Endothelial cell of umbilical vein (primary cell): ENCODE results near the gene GPR108. TPM values are rescaled to one million over a fixed set of nuclear protein-coding genes. Genes with fewer than 3 reads are reported as not detected.

ENCODE experiments used
- BruUV-seq: library from RNA; stranded (reverse); fragments of 400-500 nt; replicated peaks from 2 replicates; lab custom pipeline; 2021; lab: Mats Ljungman, UMichigan
- CTCF ChIA-PET: fragments of 300-600, 350-600 bp; sonication (Branson Sonifier 250); formaldehyde crosslinking; loops from one replicate; lab custom pipeline; 2021; ENCODE audit warnings: antibody characterized with exemption, inconsistent platforms; lab: Charles Lee
- POLR2A ChIA-PET: fragments of 300-600, 350-600 bp; sonication (Branson Sonifier 250); formaldehyde crosslinking; loops from one replicate; lab custom pipeline; 2021; ENCODE audit warnings: antibody characterized with exemption, inconsistent platforms; lab: Charles Lee
- DNase-seq: peaks from one replicate; pipeline ENCODE4 v3.0.0-alpha.2; 2011; ENCODE audit warnings: low read depth, low spot score
- FAIRE-seq: peaks from 2 replicates; lab custom pipeline; 2011; peaks lifted over from hg19 to GRCh38; lab: Jason Lieb, UNC
- H2AFZ ChIP-seq: 2 replicates; pipeline ENCODE4 v1.6.0; 2012; ENCODE audit warnings: low read depth, low read length, control low read depth, inconsistent platforms
- H3K27ac ChIP-seq: 2 replicates; pipeline ENCODE4 v1.5.1; 2011; ENCODE audit warnings: low read depth, mild to moderate bottlenecking, control low read depth, low read length, moderate library complexity; ENCODE audit not compliant: insufficient read depth
- H3K27me3 ChIP-seq, 2 experiments: 2 replicates each; pipeline versions ENCODE4 v1.6.0 to v1.6.1; 2011; ENCODE audit warnings: low read length in 2 of 2, mixed read lengths in 1 of 2; ENCODE audit not compliant: control insufficient read depth in 2 of 2, insufficient read depth in 2 of 2
- H3K36me3 ChIP-seq, 2 experiments: 2 replicates in 1 of 2; 3 replicates in 1 of 2; pipeline ENCODE4 v1.5.1; 2011; ENCODE audit warnings: low read length in 2 of 2, mild to moderate bottlenecking in 1 of 2, moderate library complexity in 1 of 2; ENCODE audit not compliant: control insufficient read depth in 2 of 2, insufficient read depth in 2 of 2; ENCODE audit errors: extremely low read depth in 1 of 2
- H3K4me1 ChIP-seq: 3 replicates; pipeline ENCODE4 v1.5.1; 2011; ENCODE audit warnings: mild to moderate bottlenecking, low read length; ENCODE audit not compliant: control insufficient read depth, insufficient read depth; ENCODE audit errors: extremely low read depth
- H3K4me2 ChIP-seq: 2 replicates; pipeline ENCODE4 v1.6.1; 2011; ENCODE audit warnings: low read length, control low read depth, mixed read lengths; ENCODE audit not compliant: insufficient read depth
- H3K4me3 ChIP-seq, 3 experiments: fragments of 200-600 bp in 1 of 3; sonication (generic), shearing (Covaris generic) in 1 of 3; replicated peaks in 1 of 3; 2 replicates each; pipeline ENCODE4 v1.5.1; 2011 to 2016; ENCODE audit warnings: control low read depth in 3 of 3, low read length in 3 of 3, mild to moderate bottlenecking in 2 of 3, inconsistent platforms in 1 of 3, low read depth in 1 of 3, moderate library complexity in 1 of 3; ENCODE audit not compliant: insufficient read depth in 1 of 3
- H3K79me2 ChIP-seq: 2 replicates; pipeline ENCODE4 v1.6.0; 2012; ENCODE audit warnings: low read length, inconsistent platforms; ENCODE audit not compliant: control insufficient read depth, insufficient read depth
- H3K9ac ChIP-seq: replicated peaks from 2 replicates; pipeline ENCODE3; 2011; ENCODE audit warnings: low read length, control low read depth; ENCODE audit not compliant: insufficient read depth; ENCODE audit errors: extremely low read depth
- H3K9me1 ChIP-seq: replicated peaks from 3 replicates; pipeline ENCODE4 v1.6.0; 2011; ENCODE audit warnings: mild to moderate bottlenecking, low read length; ENCODE audit not compliant: control insufficient read depth, insufficient read depth; ENCODE audit errors: extremely low read depth
- H3K9me3 ChIP-seq: replicated peaks from 2 replicates; pipeline ENCODE4 v1.5.1; 2012; ENCODE audit warnings: low read length, inconsistent platforms; ENCODE audit not compliant: control insufficient read depth, insufficient read depth
- H4K20me1 ChIP-seq: replicated peaks from 2 replicates; pipeline ENCODE3; 2011; ENCODE audit warnings: mild to moderate bottlenecking, low read length; ENCODE audit not compliant: control insufficient read depth, insufficient read depth; ENCODE audit errors: extremely low read depth
- FOS ChIP-seq: IDR thresholded peaks from 2 replicates; pipeline ENCODE4 v1.6.1; 2011; ENCODE audit warnings: mild to moderate bottlenecking, low read length, moderate library complexity, borderline replicate concordance; ENCODE audit not compliant: insufficient read depth
- GATA2 ChIP-seq: IDR thresholded peaks from 2 replicates; pipeline ENCODE4 v1.7.0; 2011; ENCODE audit warnings: low read depth, mild to moderate bottlenecking, moderate library complexity, mixed read lengths, low read length; ENCODE audit not compliant: insufficient read length, insufficient read depth
- JUN ChIP-seq: IDR thresholded peaks from 2 replicates; pipeline ENCODE4 v1.6.1; 2011; ENCODE audit warnings: borderline replicate concordance, low read depth; ENCODE audit not compliant: insufficient read length, insufficient read depth
- POLR2A ChIP-seq: IDR thresholded peaks from 2 replicates; pipeline ENCODE4 v1.6.1; 2012; ENCODE audit warnings: low read depth, mild to moderate bottlenecking, control low read depth, low read length
- POLR2AphosphoS5 ChIP-seq: IDR thresholded peaks from 2 replicates; pipeline ENCODE4 v1.6.1; 2012; ENCODE audit warnings: low read depth, mild to moderate bottlenecking, control low read depth, low read length, moderate library complexity; ENCODE audit not compliant: insufficient read depth
- dilution Hi-C: fragments of 300-500 bp; cut with MboI; formaldehyde crosslinking; loops from one replicate; pipeline ENCODE4 v1.15.0; 2019; ENCODE audit warnings: low sequenced_read_pairs; ENCODE audit not compliant: extremely low pct_ligation_motif_present
- intact Hi-C: fragments of 100-400 bp; cut with micrococcal nuclease; formaldehyde crosslinking; loops from one replicate; pipeline ENCODE4 v1.10.0; 2022
- polyA plus RNA-seq, 4 experiments: library from polyadenylated mRNA; depleted of rRNA in 3 of 4; stranded (reverse) in 3 of 4; unstranded in 1 of 4; fragments of >200 nt; gene quantifications; 2 replicates each; pipeline versions ENCODE4 v1.2.1 to v1.2.3, GENCODE V29; 2011 to 2012; ENCODE audit warnings: missing spikeins in 1 of 4
- total RNA-seq: library from RNA; stranded (reverse); gene quantifications from 2 replicates; pipeline ENCODE4 v1.2.3, GENCODE V29; 2021
- TF ChIP-seq, protein P1 (sequence below), 2 donors: IDR thresholded peaks; 1 replicate in 1 of 2; 2 replicates in 1 of 2; pipeline ENCODE4 v1.5.1; 2011; ENCODE audit warnings: low read length in 2 of 2, mild to moderate bottlenecking in 2 of 2, moderate library complexity in 2 of 2, control low read depth in 1 of 2, inconsistent platforms in 1 of 2, low read depth in 1 of 2; ENCODE audit not compliant: insufficient read depth in 1 of 2; ENCODE audit errors: extremely low read depth in 1 of 2
- TF ChIP-seq, protein P2 (sequence below): IDR thresholded peaks from 2 replicates; pipeline ENCODE4 v1.6.1; 2011; ENCODE audit not compliant: insufficient read depth, insufficient read length

GPR108 gene
- total and polyA plus RNA-seq, 2 donors (not counting 3 experiments of a cell fraction or from before 2014, with no cell fraction given) = 68.5 to 80.2 TPM

DNA sequence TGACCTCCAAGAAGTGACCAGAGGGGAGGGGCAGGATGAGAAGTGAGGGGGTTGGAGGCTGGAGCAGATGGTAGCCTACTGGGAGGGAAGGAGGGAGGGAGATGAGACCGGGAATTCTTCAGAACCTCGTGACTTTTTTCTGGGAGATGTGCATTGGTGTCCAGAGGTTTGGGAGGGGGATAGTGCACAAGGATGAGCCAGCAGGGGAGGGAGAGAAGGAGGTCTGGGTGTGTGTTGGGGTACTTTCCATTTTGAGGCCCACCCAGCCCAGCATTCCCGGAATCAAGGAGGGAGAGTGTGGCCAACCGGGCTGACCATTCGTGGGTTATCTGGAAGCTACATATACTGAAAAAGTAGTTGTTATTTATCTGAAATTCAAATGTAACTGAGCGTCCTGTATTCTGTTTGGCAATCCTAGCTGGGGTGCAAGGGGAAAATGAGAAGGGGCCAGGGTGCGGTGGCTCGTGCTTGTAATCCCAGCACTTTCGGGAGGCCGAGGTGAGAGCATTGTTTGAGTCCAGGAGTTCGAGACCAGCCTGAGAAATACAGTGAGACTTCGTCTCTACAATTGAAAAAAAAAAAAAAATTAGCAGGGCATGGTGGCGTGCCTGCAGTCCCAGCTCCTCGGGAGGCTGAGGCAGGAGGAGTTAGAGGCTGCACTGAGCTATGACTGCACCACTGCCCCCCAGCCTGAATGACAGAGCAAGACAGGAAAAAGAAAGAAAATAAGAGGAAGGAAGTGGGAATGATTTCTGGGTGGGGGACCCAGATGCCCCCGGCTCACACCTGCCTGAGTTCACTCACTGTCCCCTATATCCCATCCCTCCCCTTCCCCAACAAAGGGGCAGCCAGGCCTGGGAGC, 12.5 kb downstream of the GPR108 start:
- Histone ChIP-seq H2AFZ (no peak overlapping the region), H3K79me2 (no peaks in the 10 kb centered on the region), H3K27me3 (no peaks in the 10 kb centered on the region), H3K36me3 (no peaks in the 10 kb centered on the region), H3K9me1 (no peaks in the 10 kb centered on the region), H3K27ac (no peak overlapping the region), H4K20me1 (no peaks in the 10 kb centered on the region), H3K9me3 (no peaks in the 10 kb centered on the region), H3K9ac (no peak overlapping the region), H3K4me1 (no peaks in the 10 kb centered on the region), H3K4me2 (no peak overlapping the region), H3K4me3 (no peak overlapping the region)
- dilution Hi-C loops = no loop called here
- DNase-seq (no peak), FAIRE-seq (no peak)
- intact Hi-C loops = no loop called here
- no TSS peak for BruUV-seq
- ChIA-PET POLR2A (interaction anchor here (0.7 kb wide), 1 partner anchor 148 kb away, joined by 5 read pairs; no protein-coding TSS in a partner anchor), CTCF (interaction anchor here (1.1 kb wide), 1 partner anchor 93 kb away, joined by 3 read pairs; no protein-coding TSS in a partner anchor)
- TF ChIP-seq FOS = no peak
- TF ChIP-seq POLR2AphosphoS5 = no peak

DNA sequence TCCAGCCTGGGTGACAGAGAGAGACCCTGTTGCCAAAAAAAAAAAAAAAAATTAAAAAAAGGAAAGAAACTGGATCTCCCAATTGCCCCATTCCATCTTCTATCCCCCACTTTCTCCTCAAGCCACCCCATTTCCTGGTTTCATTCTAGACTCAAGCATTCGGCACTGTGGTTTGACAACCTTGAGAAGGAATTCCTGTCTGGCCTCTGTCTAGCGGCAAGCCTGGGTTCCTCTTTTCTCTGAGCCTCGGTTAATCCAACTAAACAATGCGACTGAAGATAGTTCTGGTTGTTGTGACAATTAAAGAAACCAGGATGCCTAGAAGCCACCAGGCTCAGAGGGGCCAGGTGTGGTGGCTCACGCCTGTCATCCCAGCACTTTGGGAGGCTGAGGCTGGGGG, 13.6 kb downstream of the GPR108 start:
- H3K4me2 ChIP-seq = no peak overlapping the region
- intact Hi-C loops = no loop called here

More for the DNA sequence above, 13.6 kb downstream of the GPR108 start:
- BruUV-seq = no TSS peak
- no peak for FAIRE-seq
- Histone ChIP-seq H3K4me3 (no peak overlapping the region), H3K36me3 (no peaks in the 10 kb centered on the region), H3K4me1 (no peaks in the 10 kb centered on the region), H3K79me2 (no peaks in the 10 kb centered on the region), H4K20me1 (no peaks in the 10 kb centered on the region), H3K9me1 (no peaks in the 10 kb centered on the region), H2AFZ (no peak overlapping the region), H3K27me3 (no peaks in the 10 kb centered on the region), H3K9ac (no peak overlapping the region), H3K9me3 (no peaks in the 10 kb centered on the region), H3K27ac (no peak overlapping the region)
- dilution Hi-C loops = no loop called here
- DNase-seq = no peak
- CTCF ChIA-PET = no interaction called here
- TF ChIP-seq, protein P1, sequence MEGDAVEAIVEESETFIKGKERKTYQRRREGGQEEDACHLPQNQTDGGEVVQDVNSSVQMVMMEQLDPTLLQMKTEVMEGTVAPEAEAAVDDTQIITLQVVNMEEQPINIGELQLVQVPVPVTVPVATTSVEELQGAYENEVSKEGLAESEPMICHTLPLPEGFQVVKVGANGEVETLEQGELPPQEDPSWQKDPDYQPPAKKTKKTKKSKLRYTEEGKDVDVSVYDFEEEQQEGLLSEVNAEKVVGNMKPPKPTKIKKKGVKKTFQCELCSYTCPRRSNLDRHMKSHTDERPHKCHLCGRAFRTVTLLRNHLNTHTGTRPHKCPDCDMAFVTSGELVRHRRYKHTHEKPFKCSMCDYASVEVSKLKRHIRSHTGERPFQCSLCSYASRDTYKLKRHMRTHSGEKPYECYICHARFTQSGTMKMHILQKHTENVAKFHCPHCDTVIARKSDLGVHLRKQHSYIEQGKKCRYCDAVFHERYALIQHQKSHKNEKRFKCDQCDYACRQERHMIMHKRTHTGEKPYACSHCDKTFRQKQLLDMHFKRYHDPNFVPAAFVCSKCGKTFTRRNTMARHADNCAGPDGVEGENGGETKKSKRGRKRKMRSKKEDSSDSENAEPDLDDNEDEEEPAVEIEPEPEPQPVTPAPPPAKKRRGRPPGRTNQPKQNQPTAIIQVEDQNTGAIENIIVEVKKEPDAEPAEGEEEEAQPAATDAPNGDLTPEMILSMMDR (IDR thresholded peaks at IDR 0.05; ENCODE audit: extremely low read depth in 1 of 2, insufficient read depth in 1 of 2, low read depth in 1 of 2, low read length in 2 of 2) = no peak
- TF ChIP-seq POLR2A (no peak), JUN (no peak), GATA2 (no peak)
- TF ChIP-seq, protein P2, sequence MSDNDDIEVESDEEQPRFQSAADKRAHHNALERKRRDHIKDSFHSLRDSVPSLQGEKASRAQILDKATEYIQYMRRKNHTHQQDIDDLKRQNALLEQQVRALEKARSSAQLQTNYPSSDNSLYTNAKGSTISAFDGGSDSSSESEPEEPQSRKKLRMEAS = no peak
- POLR2A ChIA-PET = no interaction called here
